Measurements from ENCODE around the gene MGMT.

- TF ChIP-seq EZH2phosphoT487 (IDR thresholded peaks at IDR 0.05; ENCODE audit: low read length) (no peak), EZH2 (optimal IDR thresholded peaks at IDR 0.05; ENCODE audit: low read depth, low read length) (no peak), CTCF (IDR thresholded peaks at IDR 0.05; ENCODE audit: low read length) (no peak)
Observed at GRCh38 chr10:129507216-129507889, 40.3 kb downstream of the MGMT start.
